ENCODE results near the gene KCND2.

DNA sequence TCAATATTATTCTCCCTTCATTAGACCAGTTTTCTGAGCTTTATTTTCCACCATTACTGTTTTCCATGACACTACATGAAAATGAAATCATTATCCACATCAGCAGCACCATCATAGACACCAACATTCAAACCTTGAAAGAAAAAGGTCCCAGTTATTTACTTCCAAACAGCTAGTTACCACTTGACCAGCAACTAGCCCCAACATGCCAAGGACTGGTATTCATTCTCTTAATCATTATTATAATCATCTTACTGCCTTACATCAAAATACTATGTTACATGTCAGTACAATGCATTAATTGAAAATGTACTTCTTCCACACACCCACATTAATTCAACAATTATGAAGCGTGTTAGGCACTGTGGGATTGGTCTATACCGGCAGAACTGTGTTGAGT is 385.5 kb downstream of the KCND2 start:
- TF ChIP-seq, protein P1, sequence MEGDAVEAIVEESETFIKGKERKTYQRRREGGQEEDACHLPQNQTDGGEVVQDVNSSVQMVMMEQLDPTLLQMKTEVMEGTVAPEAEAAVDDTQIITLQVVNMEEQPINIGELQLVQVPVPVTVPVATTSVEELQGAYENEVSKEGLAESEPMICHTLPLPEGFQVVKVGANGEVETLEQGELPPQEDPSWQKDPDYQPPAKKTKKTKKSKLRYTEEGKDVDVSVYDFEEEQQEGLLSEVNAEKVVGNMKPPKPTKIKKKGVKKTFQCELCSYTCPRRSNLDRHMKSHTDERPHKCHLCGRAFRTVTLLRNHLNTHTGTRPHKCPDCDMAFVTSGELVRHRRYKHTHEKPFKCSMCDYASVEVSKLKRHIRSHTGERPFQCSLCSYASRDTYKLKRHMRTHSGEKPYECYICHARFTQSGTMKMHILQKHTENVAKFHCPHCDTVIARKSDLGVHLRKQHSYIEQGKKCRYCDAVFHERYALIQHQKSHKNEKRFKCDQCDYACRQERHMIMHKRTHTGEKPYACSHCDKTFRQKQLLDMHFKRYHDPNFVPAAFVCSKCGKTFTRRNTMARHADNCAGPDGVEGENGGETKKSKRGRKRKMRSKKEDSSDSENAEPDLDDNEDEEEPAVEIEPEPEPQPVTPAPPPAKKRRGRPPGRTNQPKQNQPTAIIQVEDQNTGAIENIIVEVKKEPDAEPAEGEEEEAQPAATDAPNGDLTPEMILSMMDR (IDR thresholded peaks at IDR 0.05): no peak
- TF ChIP-seq POLR2A (IDR thresholded peaks at IDR 0.05): no peak

Data from thyroid gland (tissue), 4 donors.